Endothelial cell of umbilical vein (primary cell): ENCODE results near the gene MPDZ. TPM values are rescaled to one million over a fixed set of nuclear protein-coding genes. Genes with fewer than 3 reads are reported as not detected.

Experiments
- BruUV-seq: library from RNA; stranded (reverse); fragments of 400-500 nt; replicated peaks from 2 replicates; lab custom pipeline; 2021; lab: Mats Ljungman, UMichigan
- CTCF ChIA-PET: fragments of 300-600, 350-600 bp; sonication (Branson Sonifier 250); formaldehyde crosslinking; loops from one replicate; lab custom pipeline; 2021; ENCODE audit warnings: antibody characterized with exemption, inconsistent platforms; lab: Charles Lee
- POLR2A ChIA-PET: fragments of 300-600, 350-600 bp; sonication (Branson Sonifier 250); formaldehyde crosslinking; loops from one replicate; lab custom pipeline; 2021; ENCODE audit warnings: antibody characterized with exemption, inconsistent platforms; lab: Charles Lee
- DNase-seq: peaks from one replicate; pipeline ENCODE4 v3.0.0-alpha.2; 2011; ENCODE audit warnings: low read depth, low spot score
- FAIRE-seq: peaks from 2 replicates; lab custom pipeline; 2011; peaks lifted over from hg19 to GRCh38; lab: Jason Lieb, UNC
- H2AFZ ChIP-seq: 2 replicates; pipeline ENCODE4 v1.6.0; 2012; ENCODE audit warnings: low read depth, low read length, control low read depth, inconsistent platforms
- H3K27ac ChIP-seq: 2 replicates; pipeline ENCODE4 v1.5.1; 2011; ENCODE audit warnings: low read depth, mild to moderate bottlenecking, control low read depth, low read length, moderate library complexity; ENCODE audit not compliant: insufficient read depth
- H3K27me3 ChIP-seq, 2 experiments: 2 replicates each; pipeline versions ENCODE4 v1.6.0 to v1.6.1; 2011; ENCODE audit warnings: low read length in 2 of 2, mixed read lengths in 1 of 2; ENCODE audit not compliant: control insufficient read depth in 2 of 2, insufficient read depth in 2 of 2
- H3K36me3 ChIP-seq, 2 experiments: 2 replicates in 1 of 2; 3 replicates in 1 of 2; pipeline ENCODE4 v1.5.1; 2011; ENCODE audit warnings: low read length in 2 of 2, mild to moderate bottlenecking in 1 of 2, moderate library complexity in 1 of 2; ENCODE audit not compliant: control insufficient read depth in 2 of 2, insufficient read depth in 2 of 2; ENCODE audit errors: extremely low read depth in 1 of 2
- H3K4me1 ChIP-seq: 3 replicates; pipeline ENCODE4 v1.5.1; 2011; ENCODE audit warnings: mild to moderate bottlenecking, low read length; ENCODE audit not compliant: control insufficient read depth, insufficient read depth; ENCODE audit errors: extremely low read depth
- H3K4me2 ChIP-seq: 2 replicates; pipeline ENCODE4 v1.6.1; 2011; ENCODE audit warnings: low read length, control low read depth, mixed read lengths; ENCODE audit not compliant: insufficient read depth
- H3K4me3 ChIP-seq, 3 experiments: fragments of 200-600 bp in 1 of 3; sonication (generic), shearing (Covaris generic) in 1 of 3; replicated peaks in 1 of 3; 2 replicates each; pipeline ENCODE4 v1.5.1; 2011 to 2016; ENCODE audit warnings: control low read depth in 3 of 3, low read length in 3 of 3, mild to moderate bottlenecking in 2 of 3, inconsistent platforms in 1 of 3, low read depth in 1 of 3, moderate library complexity in 1 of 3; ENCODE audit not compliant: insufficient read depth in 1 of 3
- H3K79me2 ChIP-seq: 2 replicates; pipeline ENCODE4 v1.6.0; 2012; ENCODE audit warnings: low read length, inconsistent platforms; ENCODE audit not compliant: control insufficient read depth, insufficient read depth
- H3K9ac ChIP-seq: replicated peaks from 2 replicates; pipeline ENCODE3; 2011; ENCODE audit warnings: low read length, control low read depth; ENCODE audit not compliant: insufficient read depth; ENCODE audit errors: extremely low read depth
- H3K9me1 ChIP-seq: replicated peaks from 3 replicates; pipeline ENCODE4 v1.6.0; 2011; ENCODE audit warnings: mild to moderate bottlenecking, low read length; ENCODE audit not compliant: control insufficient read depth, insufficient read depth; ENCODE audit errors: extremely low read depth
- H3K9me3 ChIP-seq: replicated peaks from 2 replicates; pipeline ENCODE4 v1.5.1; 2012; ENCODE audit warnings: low read length, inconsistent platforms; ENCODE audit not compliant: control insufficient read depth, insufficient read depth
- H4K20me1 ChIP-seq: replicated peaks from 2 replicates; pipeline ENCODE3; 2011; ENCODE audit warnings: mild to moderate bottlenecking, low read length; ENCODE audit not compliant: control insufficient read depth, insufficient read depth; ENCODE audit errors: extremely low read depth
- EZH2 ChIP-seq: IDR thresholded peaks from 2 replicates; pipeline ENCODE4 v1.6.1; 2012; ENCODE audit warnings: borderline replicate concordance, low read depth, mild to moderate bottlenecking, moderate library complexity, low read length, inconsistent platforms; ENCODE audit not compliant: severe bottlenecking
- GATA2 ChIP-seq: IDR thresholded peaks from 2 replicates; pipeline ENCODE4 v1.7.0; 2011; ENCODE audit warnings: low read depth, mild to moderate bottlenecking, moderate library complexity, mixed read lengths, low read length; ENCODE audit not compliant: insufficient read length, insufficient read depth
- MYC ChIP-seq: IDR thresholded peaks from one replicate; pipeline ENCODE4 v1.6.1; 2011; ENCODE audit warnings: mild to moderate bottlenecking, low read depth, low read length
- POLR2AphosphoS5 ChIP-seq: IDR thresholded peaks from 2 replicates; pipeline ENCODE4 v1.6.1; 2012; ENCODE audit warnings: low read depth, mild to moderate bottlenecking, control low read depth, low read length, moderate library complexity; ENCODE audit not compliant: insufficient read depth
- dilution Hi-C: fragments of 300-500 bp; cut with MboI; formaldehyde crosslinking; loops from one replicate; pipeline ENCODE4 v1.15.0; 2019; ENCODE audit warnings: low sequenced_read_pairs; ENCODE audit not compliant: extremely low pct_ligation_motif_present
- intact Hi-C: fragments of 100-400 bp; cut with micrococcal nuclease; formaldehyde crosslinking; loops from one replicate; pipeline ENCODE4 v1.10.0; 2022
- polyA plus RNA-seq, 4 experiments: library from polyadenylated mRNA; depleted of rRNA in 3 of 4; stranded (reverse) in 3 of 4; unstranded in 1 of 4; fragments of >200 nt; gene quantifications; 2 replicates each; pipeline versions ENCODE4 v1.2.1 to v1.2.3, GENCODE V29; 2011 to 2012; ENCODE audit warnings: missing spikeins in 1 of 4
- total RNA-seq: library from RNA; stranded (reverse); gene quantifications from 2 replicates; pipeline ENCODE4 v1.2.3, GENCODE V29; 2021
- TF ChIP-seq, protein P1 (sequence below), 2 donors: IDR thresholded peaks; 1 replicate in 1 of 2; 2 replicates in 1 of 2; pipeline ENCODE4 v1.5.1; 2011; ENCODE audit warnings: low read length in 2 of 2, mild to moderate bottlenecking in 2 of 2, moderate library complexity in 2 of 2, control low read depth in 1 of 2, inconsistent platforms in 1 of 2, low read depth in 1 of 2; ENCODE audit not compliant: insufficient read depth in 1 of 2; ENCODE audit errors: extremely low read depth in 1 of 2

MPDZ gene
- total and polyA plus RNA-seq, 2 donors (not counting 3 experiments of a cell fraction or from before 2014, with no cell fraction given) = 22.3 to 54.4 TPM

DNA sequence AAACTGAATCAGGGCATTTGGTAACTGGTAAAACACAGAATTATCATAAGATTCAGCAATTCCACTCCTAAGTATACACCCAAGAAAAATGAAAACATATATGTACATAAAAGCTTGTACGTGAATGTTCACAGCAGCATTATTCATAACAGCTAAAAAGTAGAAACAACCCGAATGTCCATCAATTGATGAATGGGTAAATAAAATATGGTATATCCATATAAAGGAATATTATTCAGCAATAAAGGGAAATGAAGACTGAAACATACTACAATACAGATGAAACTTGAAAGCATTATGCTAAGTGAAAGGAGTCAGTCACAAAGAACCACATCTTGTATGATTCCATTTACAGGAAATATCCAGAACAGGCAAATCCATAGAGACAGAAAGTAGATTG, 65.5 kb downstream of the MPDZ start:
- peaks cover 0 to 6% of the 10 kb centered on the region in 2 experiments for H3K36me3 ChIP-seq
- no peak for FAIRE-seq
- H3K9me3 ChIP-seq = no peaks in the 10 kb centered on the region
- intact Hi-C loops (loop anchor here (1.0 to 10.0 kb wide), 5 partner anchors 137 to 1218 kb away; no protein-coding TSS in a partner anchor), dilution Hi-C loops (no loop called here)
- H3K4me2 ChIP-seq = no peak overlapping the region
- H4K20me1 ChIP-seq = no peaks in the 10 kb centered on the region
- no peak overlapping the region for H2AFZ ChIP-seq
- H3K79me2 ChIP-seq = no peaks in the 10 kb centered on the region
- no peak for TF ChIP-seq MYC
- TF ChIP-seq EZH2 = no peak
- DNase-seq = no peak
- BruUV-seq = no TSS peak
- no peak overlapping the region for H3K27ac ChIP-seq
- H3K27me3 ChIP-seq = no peaks in the 10 kb centered on the region
- no peak overlapping the region for H3K4me3 ChIP-seq
- H3K9ac ChIP-seq = no peak overlapping the region
- ChIA-PET CTCF (interaction anchor here (1.2 to 1.5 kb wide), 3 partner anchors 137 to 214 kb away, joined by 3 to 6 read pairs (median 5); no protein-coding TSS in a partner anchor), POLR2A (no interaction called here)
- peaks cover 20% of the 10 kb centered on the region for H3K4me1 ChIP-seq
- H3K9me1 ChIP-seq = no peaks in the 10 kb centered on the region

- Histone ChIP-seq H3K9me3 (no peaks in the 10 kb centered on the region), H3K9me1 (no peaks in the 10 kb centered on the region), H3K9ac (no peak overlapping the region), H2AFZ (no peak overlapping the region), H4K20me1 (no peaks in the 10 kb centered on the region), H3K36me3 (peaks cover 0 to 6% of the 10 kb centered on the region in 2 experiments), H3K4me3 (no peak overlapping the region), H3K4me1 (peaks cover 27% of the 10 kb centered on the region), H3K79me2 (no peaks in the 10 kb centered on the region), H3K4me2 (no peak overlapping the region), H3K27ac (no peak overlapping the region), H3K27me3 (no peaks in the 10 kb centered on the region)
- POLR2A ChIA-PET = no interaction called here
- CTCF ChIA-PET = interaction anchor here (1.5 kb wide), 1 partner anchor 179 kb away, joined by 3 read pairs; no protein-coding TSS in a partner anchor
- no TSS peak for BruUV-seq
- no peak for TF ChIP-seq MYC
- TF ChIP-seq, protein P1, sequence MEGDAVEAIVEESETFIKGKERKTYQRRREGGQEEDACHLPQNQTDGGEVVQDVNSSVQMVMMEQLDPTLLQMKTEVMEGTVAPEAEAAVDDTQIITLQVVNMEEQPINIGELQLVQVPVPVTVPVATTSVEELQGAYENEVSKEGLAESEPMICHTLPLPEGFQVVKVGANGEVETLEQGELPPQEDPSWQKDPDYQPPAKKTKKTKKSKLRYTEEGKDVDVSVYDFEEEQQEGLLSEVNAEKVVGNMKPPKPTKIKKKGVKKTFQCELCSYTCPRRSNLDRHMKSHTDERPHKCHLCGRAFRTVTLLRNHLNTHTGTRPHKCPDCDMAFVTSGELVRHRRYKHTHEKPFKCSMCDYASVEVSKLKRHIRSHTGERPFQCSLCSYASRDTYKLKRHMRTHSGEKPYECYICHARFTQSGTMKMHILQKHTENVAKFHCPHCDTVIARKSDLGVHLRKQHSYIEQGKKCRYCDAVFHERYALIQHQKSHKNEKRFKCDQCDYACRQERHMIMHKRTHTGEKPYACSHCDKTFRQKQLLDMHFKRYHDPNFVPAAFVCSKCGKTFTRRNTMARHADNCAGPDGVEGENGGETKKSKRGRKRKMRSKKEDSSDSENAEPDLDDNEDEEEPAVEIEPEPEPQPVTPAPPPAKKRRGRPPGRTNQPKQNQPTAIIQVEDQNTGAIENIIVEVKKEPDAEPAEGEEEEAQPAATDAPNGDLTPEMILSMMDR (IDR thresholded peaks at IDR 0.05; ENCODE audit: extremely low read depth in 1 of 2, insufficient read depth in 1 of 2, low read depth in 1 of 2, low read length in 2 of 2) = peak in 1 of 2 donors; percentile 22
- no peak for TF ChIP-seq POLR2AphosphoS5
- TF ChIP-seq GATA2 = no peak
- intact Hi-C loops = loop anchor here (1.0 to 10.0 kb wide), 5 partner anchors 137 to 1219 kb away; no protein-coding TSS in a partner anchor
- no peak for FAIRE-seq
- DNase-seq = peak; percentile 44
- dilution Hi-C loops = no loop called here
Measured at GRCh38 chr9:13213337-13213736, 66.2 kb downstream of the MPDZ start.
